ENCODE data around the gene KLC4. TPM values are rescaled to one million over a fixed set of nuclear protein-coding genes. Genes with fewer than 3 reads are reported as not detected.
A peak's percentile ranks its signal among the peaks of the same experiment; 100 is the strongest.

The KLC4 gene
- total and polyA plus RNA-seq, 9 of the 15 experiments (the other 6 are each of a cell fraction or from before 2014, with no cell fraction given), result 1.7 to 16.2 (median 7.7) TPM

GRCh38 chr6:43021270-43022047, 38.0 kb upstream of the KLC4 start, which contains the start of gene RRP36 (continued):
- TF ChIP-seq RBM25 (IDR thresholded peaks at IDR 0.05; ENCODE audit: low read depth, low read length, severe bottlenecking) (no peak), ZBTB49 (CRISPR knock-in tag; IDR thresholded peaks at IDR 0.05; ENCODE audit: borderline replicate concordance) (peak; percentile 67; the same call in 1 of the 2 replicates), CHD1 (IDR thresholded peaks at IDR 0.05; ENCODE audit: low read length) (peak; percentile 22), RBFOX2 (IDR thresholded peaks at IDR 0.05; ENCODE audit: low read depth, low read length) (peak; percentile 92), DMBX1 (CRISPR knock-in tag; IDR thresholded peaks at IDR 0.05; ENCODE audit: borderline replicate concordance) (peak; percentile 58; the same call in 1 of the 2 replicates), SNIP1 (IDR thresholded peaks at IDR 0.05; ENCODE audit: low read depth) (no peak), AFF1 (IDR thresholded peaks at IDR 0.05; ENCODE audit: low read depth in 1 of 2, partially characterized antibody in 2 of 2) (peak in 1 of 2 experiments; percentile 70), TAF9B (IDR thresholded peaks at IDR 0.05; ENCODE audit: partially characterized antibody) (peak; percentile 46), PML (IDR thresholded peaks at IDR 0.05; ENCODE audit: low read length) (peak; percentile 24; the same call in 1 of the 2 replicates), ZNF764 (CRISPR knock-in tag; IDR thresholded peaks at IDR 0.05; ENCODE audit: low read depth) (no peak), PBX2 (CRISPR knock-in tag; IDR thresholded peaks at IDR 0.05; ENCODE audit: low read depth) (no peak), PBX2 (tag; conservative IDR thresholded peaks at IDR 0.05; ENCODE audit: low read depth) (0 out of 2 replicates have a peak, but pooled peaks have one; percentile 7), HDAC3 (IDR thresholded peaks at IDR 0.05; ENCODE audit: borderline replicate concordance, partially characterized antibody) (no peak)
- TF ChIP-seq, protein P1, sequence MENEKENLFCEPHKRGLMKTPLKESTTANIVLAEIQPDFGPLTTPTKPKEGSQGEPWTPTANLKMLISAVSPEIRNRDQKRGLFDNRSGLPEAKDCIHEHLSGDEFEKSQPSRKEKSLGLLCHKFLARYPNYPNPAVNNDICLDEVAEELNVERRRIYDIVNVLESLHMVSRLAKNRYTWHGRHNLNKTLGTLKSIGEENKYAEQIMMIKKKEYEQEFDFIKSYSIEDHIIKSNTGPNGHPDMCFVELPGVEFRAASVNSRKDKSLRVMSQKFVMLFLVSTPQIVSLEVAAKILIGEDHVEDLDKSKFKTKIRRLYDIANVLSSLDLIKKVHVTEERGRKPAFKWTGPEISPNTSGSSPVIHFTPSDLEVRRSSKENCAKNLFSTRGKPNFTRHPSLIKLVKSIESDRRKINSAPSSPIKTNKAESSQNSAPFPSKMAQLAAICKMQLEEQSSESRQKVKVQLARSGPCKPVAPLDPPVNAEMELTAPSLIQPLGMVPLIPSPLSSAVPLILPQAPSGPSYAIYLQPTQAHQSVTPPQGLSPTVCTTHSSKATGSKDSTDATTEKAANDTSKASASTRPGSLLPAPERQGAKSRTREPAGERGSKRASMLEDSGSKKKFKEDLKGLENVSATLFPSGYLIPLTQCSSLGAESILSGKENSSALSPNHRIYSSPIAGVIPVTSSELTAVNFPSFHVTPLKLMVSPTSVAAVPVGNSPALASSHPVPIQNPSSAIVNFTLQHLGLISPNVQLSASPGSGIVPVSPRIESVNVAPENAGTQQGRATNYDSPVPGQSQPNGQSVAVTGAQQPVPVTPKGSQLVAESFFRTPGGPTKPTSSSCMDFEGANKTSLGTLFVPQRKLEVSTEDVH (IDR thresholded peaks at IDR 0.05; ENCODE audit: low read depth, partially characterized antibody), result peak; percentile 34
